HepG2 (cell line): ENCODE results near the gene DIPK1B. TPM values are rescaled to one million over a fixed set of nuclear protein-coding genes. Genes with fewer than 3 reads are reported as not detected.

Source experiments
- ELF3 ChIP-seq: IDR thresholded peaks from 2 replicates; pipeline ENCODE4 v1.6.1; 2016; ENCODE audit warnings: missing genetic modification reagents, missing compliant biosample characterization
- ETV6 ChIP-seq: sonication (generic); formaldehyde crosslinking; conservative IDR thresholded peaks from 2 replicates; pipeline ENCODE4 v1.4.0; 2020; ENCODE audit warnings: missing genetic modification reagents
- GATAD1 ChIP-seq: IDR thresholded peaks from 2 replicates; pipeline ENCODE4 v1.6.1; 2016; ENCODE audit warnings: missing genetic modification reagents, missing compliant biosample characterization
- JUN ChIP-seq: sonication (generic); formaldehyde crosslinking; IDR thresholded peaks from 2 replicates; pipeline ENCODE4 v1.4.0; 2020; ENCODE audit warnings: mild to moderate bottlenecking, missing genetic modification reagents
- MIXL1 ChIP-seq: IDR thresholded peaks from 2 replicates; pipeline ENCODE4 v1.6.1; 2016
- POLR2AphosphoS5 ChIP-seq: IDR thresholded peaks from 2 replicates; pipeline ENCODE4 v1.6.1; 2012; ENCODE audit warnings: low read depth, low read length
- RXRA ChIP-seq: sonication (generic); formaldehyde crosslinking; IDR thresholded peaks from 2 replicates; pipeline ENCODE4 v1.5.1; 2020; ENCODE audit warnings: missing genetic modification reagents
- SAP130 ChIP-seq: IDR thresholded peaks from 2 replicates; pipeline ENCODE4 v1.6.1; 2016; ENCODE audit warnings: low read depth
- U2AF1 ChIP-seq: fragments of 200-400 bp; formaldehyde crosslinking; optimal IDR thresholded peaks from 2 replicates; pipeline ENCODE3; 2017; ENCODE audit warnings: mild to moderate bottlenecking, low read depth, low read length
- ZBTB21 ChIP-seq: sonication (generic); formaldehyde crosslinking; IDR thresholded peaks from 2 replicates; pipeline ENCODE4 v1.4.0; 2020; ENCODE audit warnings: missing genetic modification reagents
- ZBTB7A ChIP-seq: sonication (generic); formaldehyde crosslinking; IDR thresholded peaks from 2 replicates; pipeline ENCODE4 v1.8.0; 2022; ENCODE audit warnings: mild to moderate bottlenecking, missing genetic modification reagents
- ZMYM2 ChIP-seq: sonication (generic); formaldehyde crosslinking; IDR thresholded peaks from 2 replicates; pipeline ENCODE4 v1.8.0; 2022; ENCODE audit warnings: mild to moderate bottlenecking, missing genetic modification reagents
- ZNF207 ChIP-seq: fragments of 450-650 bp; IDR thresholded peaks from 2 replicates; pipeline ENCODE4 v1.6.1; 2016; ENCODE audit warnings: antibody characterized with exemption, borderline replicate concordance
- ZNF225 ChIP-seq: sonication (generic); formaldehyde crosslinking; IDR thresholded peaks from 2 replicates; pipeline ENCODE4 v1.4.0; 2020; ENCODE audit warnings: mild to moderate bottlenecking, missing genetic modification reagents
- ZNF333 ChIP-seq: sonication (generic); formaldehyde crosslinking; IDR thresholded peaks from 2 replicates; pipeline ENCODE4 v1.4.0; 2020; ENCODE audit warnings: mild to moderate bottlenecking, missing genetic modification reagents, borderline replicate concordance
- ZNF431 ChIP-seq: sonication (generic); formaldehyde crosslinking; IDR thresholded peaks from 2 replicates; pipeline ENCODE4 v1.9.0; 2022; ENCODE audit warnings: missing genetic modification reagents, low read depth, mild to moderate bottlenecking, borderline replicate concordance
- ZNF567 ChIP-seq: sonication (generic); formaldehyde crosslinking; IDR thresholded peaks from 2 replicates; pipeline ENCODE4 v1.8.1; 2023; ENCODE audit warnings: mild to moderate bottlenecking, missing genetic modification reagents, borderline replicate concordance
- polyA plus RNA-seq, 8 experiments: library from polyadenylated mRNA; depleted of rRNA in 3 of 8; stranded (reverse) in 7 of 8; unstranded in 1 of 8; fragments of >200 nt; fragmentation: Illumina TruSeq in 4 of 8; extraction: Trizol in 4 of 8; gene quantifications; 2 replicates each; pipeline versions ENCODE4 v1.2.1 to v1.2.3, GENCODE V29; 2011 to 2016; ENCODE audit warnings: low read depth in 4 of 8, missing spikeins in 1 of 8, mixed read lengths in 1 of 8; ENCODE audit not compliant: insufficient read depth in 1 of 8
- total RNA-seq, 5 experiments: library from RNA; depleted of rRNA; stranded (reverse); fragments of >200 nt; fragmentation: Illumina TruSeq; extraction: Trizol; gene quantifications; 2 replicates each; pipeline ENCODE4 v1.2.3, GENCODE V29; 2016; ENCODE audit warnings: low read depth in 1 of 5
- TF ChIP-seq, protein P1 (sequence below): sonication (generic); formaldehyde crosslinking; IDR thresholded peaks from 2 replicates; pipeline ENCODE4 v1.4.0; 2020; ENCODE audit warnings: missing genetic modification reagents, borderline replicate concordance
- TF ChIP-seq, protein P2 (sequence below): sonication (generic); formaldehyde crosslinking; IDR thresholded peaks from 2 replicates; pipeline ENCODE4 v1.4.0; 2020; ENCODE audit warnings: missing genetic modification reagents, mild to moderate bottlenecking, borderline replicate concordance
- TF ChIP-seq, protein P3 (sequence below): IDR thresholded peaks from 2 replicates; pipeline ENCODE4 v1.6.1; 2012; ENCODE audit warnings: inconsistent platforms
- TF ChIP-seq, protein P4 (sequence below): sonication (generic); formaldehyde crosslinking; IDR thresholded peaks from 2 replicates; pipeline ENCODE4 v1.8.1; 2023; ENCODE audit warnings: missing genetic modification reagents, inconsistent platforms, borderline replicate concordance
- TF ChIP-seq, protein P5 (sequence below): IDR thresholded peaks from 2 replicates; pipeline ENCODE4 v1.6.1; 2016; ENCODE audit warnings: low read depth
- TF ChIP-seq, protein P6 (sequence below): IDR thresholded peaks from 2 replicates; pipeline ENCODE4 v1.6.1; 2016

Gene DIPK1B
- total and polyA plus RNA-seq, 2 of the 13 experiments (the other 11 are each of a cell fraction or from before 2014, with no cell fraction given) = 0.18 to 3.9 TPM

DNA sequence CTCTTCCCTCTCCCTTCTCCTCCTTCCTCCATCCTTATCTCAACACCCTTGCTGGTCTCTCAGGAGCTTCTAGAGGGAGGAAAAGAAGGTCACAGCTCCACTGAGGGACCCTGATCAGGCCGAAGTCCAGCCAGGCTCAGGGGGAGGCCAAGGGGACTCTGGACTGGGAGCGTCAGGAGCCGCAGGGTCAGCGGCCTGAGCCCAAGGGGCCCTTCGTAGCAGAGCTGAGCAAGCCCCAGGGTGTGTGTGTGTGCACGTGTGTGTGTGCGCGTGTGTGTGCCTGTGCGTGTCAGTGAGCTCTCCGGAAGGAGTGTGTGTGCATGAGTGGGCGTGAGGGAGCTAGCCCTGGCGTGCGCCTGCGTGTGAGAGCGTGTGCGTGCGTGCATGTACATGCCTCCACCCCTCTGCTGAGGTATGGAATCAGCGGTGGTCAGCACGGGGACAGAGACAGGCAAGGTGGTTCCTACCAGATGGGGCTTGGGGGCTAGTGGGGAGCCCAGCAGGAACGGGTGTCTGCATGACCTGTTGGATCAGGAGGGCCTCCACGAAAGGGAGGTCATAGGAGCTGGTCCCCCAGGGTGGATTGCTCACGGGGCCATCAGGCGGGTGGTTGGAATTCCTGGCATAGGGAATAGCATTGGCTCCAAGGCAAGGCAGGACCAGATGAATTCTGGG is 15.1 kb upstream of the DIPK1B start (continued):
- TF ChIP-seq, protein P1, sequence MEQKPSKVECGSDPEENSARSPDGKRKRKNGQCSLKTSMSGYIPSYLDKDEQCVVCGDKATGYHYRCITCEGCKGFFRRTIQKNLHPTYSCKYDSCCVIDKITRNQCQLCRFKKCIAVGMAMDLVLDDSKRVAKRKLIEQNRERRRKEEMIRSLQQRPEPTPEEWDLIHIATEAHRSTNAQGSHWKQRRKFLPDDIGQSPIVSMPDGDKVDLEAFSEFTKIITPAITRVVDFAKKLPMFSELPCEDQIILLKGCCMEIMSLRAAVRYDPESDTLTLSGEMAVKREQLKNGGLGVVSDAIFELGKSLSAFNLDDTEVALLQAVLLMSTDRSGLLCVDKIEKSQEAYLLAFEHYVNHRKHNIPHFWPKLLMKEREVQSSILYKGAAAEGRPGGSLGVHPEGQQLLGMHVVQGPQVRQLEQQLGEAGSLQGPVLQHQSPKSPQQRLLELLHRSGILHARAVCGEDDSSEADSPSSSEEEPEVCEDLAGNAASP = peak; percentile 50; the same call in 1 of the 2 replicates
- TF ChIP-seq SAP130 (peak; percentile 65), ZNF567 (CRISPR knock-in tag) (no peak), U2AF1 (no peak), ZNF225 (0 out of 2 replicates have a peak, but pooled peaks have one; percentile 64), ZBTB7A (CRISPR knock-in tag) (peak; percentile 97), POLR2AphosphoS5 (peak; percentile 30; the same call in 1 of the 2 replicates), JUN (no peak), ZMYM2 (CRISPR knock-in tag) (peak; percentile 92), ZNF333 (CRISPR knock-in tag) (no peak), ELF3 (CRISPR knock-in tag) (0 out of 2 replicates have a peak, but pooled peaks have one; percentile 28), RXRA (CRISPR knock-in tag) (peak; percentile 92), ETV6 (no peak), ZNF431 (CRISPR knock-in tag) (0 out of 2 replicates have a peak, but pooled peaks have one; percentile 61), GATAD1 (CRISPR knock-in tag) (0 out of 2 replicates have a peak, but pooled peaks have one; percentile 16), ZNF207 (peak; percentile 75; the same call in 1 of the 2 replicates), ZBTB21 (no peak), MIXL1 (no peak)
- TF ChIP-seq, protein P2, sequence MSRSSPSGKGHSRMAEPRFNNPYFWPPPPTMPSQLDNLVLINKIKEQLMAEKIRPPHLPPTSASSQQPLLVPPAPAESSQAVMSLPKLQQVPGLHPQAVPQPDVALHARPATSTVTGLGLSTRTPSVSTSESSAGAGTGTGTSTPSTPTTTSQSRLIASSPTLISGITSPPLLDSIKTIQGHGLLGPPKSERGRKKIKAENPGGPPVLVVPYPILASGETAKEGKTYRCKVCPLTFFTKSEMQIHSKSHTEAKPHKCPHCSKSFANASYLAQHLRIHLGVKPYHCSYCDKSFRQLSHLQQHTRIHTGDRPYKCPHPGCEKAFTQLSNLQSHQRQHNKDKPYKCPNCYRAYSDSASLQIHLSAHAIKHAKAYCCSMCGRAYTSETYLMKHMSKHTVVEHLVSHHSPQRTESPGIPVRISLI (CRISPR knock-in tag) = 0 out of 2 replicates have a peak, but pooled peaks have one; percentile 11
- TF ChIP-seq, protein P3, sequence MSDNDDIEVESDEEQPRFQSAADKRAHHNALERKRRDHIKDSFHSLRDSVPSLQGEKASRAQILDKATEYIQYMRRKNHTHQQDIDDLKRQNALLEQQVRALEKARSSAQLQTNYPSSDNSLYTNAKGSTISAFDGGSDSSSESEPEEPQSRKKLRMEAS = peak; percentile 83
- TF ChIP-seq, protein P4, sequence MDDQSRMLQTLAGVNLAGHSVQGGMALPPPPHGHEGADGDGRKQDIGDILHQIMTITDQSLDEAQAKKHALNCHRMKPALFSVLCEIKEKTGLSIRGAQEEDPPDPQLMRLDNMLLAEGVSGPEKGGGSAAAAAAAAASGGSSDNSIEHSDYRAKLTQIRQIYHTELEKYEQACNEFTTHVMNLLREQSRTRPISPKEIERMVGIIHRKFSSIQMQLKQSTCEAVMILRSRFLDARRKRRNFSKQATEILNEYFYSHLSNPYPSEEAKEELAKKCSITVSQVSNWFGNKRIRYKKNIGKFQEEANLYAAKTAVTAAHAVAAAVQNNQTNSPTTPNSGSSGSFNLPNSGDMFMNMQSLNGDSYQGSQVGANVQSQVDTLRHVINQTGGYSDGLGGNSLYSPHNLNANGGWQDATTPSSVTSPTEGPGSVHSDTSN = no peak
- TF ChIP-seq, protein P5, sequence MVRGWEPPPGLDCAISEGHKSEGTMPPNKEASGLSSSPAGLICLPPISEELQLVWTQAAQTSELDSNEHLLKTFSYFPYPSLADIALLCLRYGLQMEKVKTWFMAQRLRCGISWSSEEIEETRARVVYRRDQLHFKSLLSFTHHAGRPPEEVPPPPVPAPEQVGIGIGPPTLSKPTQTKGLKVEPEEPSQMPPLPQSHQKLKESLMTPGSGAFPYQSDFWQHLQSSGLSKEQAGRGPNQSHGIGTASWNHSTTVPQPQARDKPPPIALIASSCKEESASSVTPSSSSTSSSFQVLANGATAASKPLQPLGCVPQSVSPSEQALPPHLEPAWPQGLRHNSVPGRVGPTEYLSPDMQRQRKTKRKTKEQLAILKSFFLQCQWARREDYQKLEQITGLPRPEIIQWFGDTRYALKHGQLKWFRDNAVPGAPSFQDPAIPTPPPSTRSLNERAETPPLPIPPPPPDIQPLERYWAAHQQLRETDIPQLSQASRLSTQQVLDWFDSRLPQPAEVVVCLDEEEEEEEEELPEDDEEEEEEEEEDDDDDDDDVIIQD = no peak
- TF ChIP-seq, protein P6, sequence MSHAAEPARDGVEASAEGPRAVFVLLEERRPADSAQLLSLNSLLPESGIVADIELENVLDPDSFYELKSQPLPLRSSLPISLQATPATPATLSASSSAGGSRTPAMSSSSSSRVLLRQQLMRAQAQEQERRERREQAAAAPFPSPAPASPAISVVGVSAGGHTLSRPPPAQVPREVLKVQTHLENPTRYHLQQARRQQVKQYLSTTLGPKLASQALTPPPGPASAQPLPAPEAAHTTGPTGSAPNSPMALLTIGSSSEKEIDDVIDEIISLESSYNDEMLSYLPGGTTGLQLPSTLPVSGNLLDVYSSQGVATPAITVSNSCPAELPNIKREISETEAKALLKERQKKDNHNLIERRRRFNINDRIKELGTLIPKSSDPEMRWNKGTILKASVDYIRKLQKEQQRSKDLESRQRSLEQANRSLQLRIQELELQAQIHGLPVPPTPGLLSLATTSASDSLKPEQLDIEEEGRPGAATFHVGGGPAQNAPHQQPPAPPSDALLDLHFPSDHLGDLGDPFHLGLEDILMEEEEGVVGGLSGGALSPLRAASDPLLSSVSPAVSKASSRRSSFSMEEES (CRISPR knock-in tag) = peak; percentile 49; the same call in 1 of the 2 replicates
